ENCODE data around the gene FSCN2.
"Not testable (repeated sequence)": the region's sequence is repeated elsewhere in the genome, so short reads cannot be mapped to it uniquely, and the experiment has no call there.

FSCN2 gene

DNA sequence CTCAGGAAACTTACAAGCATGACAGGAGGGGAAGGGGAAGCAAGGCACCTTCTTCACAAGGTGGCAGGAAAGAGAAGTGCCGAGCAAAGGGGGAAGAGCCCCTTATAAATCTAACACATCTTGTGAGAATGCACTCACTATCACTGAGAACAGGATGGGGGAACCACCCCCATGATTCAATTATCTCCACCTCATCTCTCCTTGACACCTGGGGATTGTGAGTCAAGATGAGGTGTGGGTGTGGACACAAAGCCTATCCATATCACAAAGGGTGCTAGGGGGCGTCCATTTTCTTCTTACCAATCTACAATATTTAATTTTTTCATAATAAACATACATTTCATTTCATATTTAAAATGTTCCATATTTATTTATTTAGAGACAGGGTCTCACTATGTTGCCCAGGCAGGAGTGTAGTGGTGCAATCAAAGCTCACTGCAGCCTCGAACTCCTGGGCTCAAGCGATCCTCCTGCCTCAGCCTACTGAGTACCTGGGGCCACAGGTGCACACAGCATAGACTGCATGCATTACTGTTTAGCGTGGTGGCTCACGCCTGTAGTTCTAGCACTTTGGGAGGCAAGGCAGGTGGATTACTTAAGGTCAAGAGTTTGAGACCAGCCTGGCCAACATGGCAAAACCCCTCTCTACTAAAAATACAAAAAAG lies 50.5 kb downstream of the FSCN2 start:
- DNase-seq (ENCODE audit: low spot score) = no peak

DNA sequence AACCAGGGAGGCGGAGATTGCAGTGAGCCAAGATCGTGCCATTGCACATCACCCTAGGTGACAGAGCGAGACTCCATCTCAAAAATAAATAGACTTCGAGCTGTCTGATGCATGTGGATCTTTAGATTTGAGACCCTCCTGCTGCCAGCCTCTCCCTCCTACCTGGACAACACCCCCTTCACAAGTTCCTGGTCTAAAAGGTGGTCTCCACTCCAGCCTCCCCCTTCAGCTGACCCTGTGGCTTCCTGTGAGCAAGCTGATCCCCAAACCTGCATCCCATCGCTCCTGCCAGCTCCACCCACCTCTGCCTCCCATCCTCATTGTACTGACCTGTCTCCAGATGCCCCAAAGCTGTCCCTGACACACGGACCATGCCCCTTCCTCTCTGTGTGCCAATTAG lies 51.1 kb downstream of the FSCN2 start:
- no peak for DNase-seq (ENCODE audit: low spot score)

DNA sequence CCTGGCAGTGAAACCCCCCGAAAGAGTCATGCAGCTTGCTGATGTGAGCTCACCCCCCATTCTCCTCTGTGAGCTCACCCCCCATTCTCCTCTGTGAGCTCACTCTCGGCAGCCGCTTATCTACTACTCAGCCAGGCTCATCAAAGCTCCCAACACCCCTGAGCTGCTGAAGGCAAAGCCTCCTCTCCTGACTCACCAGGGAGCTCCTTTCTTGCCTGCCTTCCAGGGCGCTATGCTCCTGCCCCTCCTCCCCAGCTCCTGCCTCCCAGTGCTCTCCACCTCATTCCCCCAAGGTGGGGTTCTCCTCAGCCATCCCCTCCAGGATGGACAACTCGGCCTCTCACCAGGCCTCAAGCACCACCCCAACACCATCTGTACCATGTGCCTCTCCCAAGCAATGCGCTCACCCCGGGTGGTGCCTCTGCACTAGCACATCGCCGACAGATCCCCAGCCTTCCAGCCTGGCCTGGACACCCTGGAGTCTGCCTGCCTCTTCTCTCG lies 51.7 kb downstream of the FSCN2 start:
- DNase-seq (ENCODE audit: low spot score) = no peak

DNA sequence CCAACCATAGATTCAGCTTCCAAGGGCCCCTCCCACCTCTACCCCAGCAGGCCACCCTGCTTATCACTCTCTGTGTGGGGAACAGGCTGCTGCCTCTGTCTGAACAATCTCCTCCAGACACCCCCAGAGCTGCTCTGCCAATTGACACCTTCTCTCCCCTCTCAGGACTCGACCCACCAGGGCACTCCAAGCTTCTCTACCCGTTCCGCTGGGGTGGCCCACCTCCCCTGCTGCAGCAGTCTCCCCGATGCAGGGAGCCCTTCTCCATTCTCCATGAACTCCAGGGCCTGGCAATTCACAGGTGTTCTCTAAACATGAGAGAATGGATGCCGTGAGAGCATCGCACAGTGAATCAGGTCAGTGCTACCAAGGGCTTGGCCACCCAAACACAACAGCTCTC lies 52.3 kb downstream of the FSCN2 start:
- DNase-seq (ENCODE audit: low spot score) = no peak

- DNase-seq (ENCODE audit: low spot score) = no peak
These were observed 53.6 kb downstream of the FSCN2 start for GRCh38 chr17:81581758-81582157.

DNA sequence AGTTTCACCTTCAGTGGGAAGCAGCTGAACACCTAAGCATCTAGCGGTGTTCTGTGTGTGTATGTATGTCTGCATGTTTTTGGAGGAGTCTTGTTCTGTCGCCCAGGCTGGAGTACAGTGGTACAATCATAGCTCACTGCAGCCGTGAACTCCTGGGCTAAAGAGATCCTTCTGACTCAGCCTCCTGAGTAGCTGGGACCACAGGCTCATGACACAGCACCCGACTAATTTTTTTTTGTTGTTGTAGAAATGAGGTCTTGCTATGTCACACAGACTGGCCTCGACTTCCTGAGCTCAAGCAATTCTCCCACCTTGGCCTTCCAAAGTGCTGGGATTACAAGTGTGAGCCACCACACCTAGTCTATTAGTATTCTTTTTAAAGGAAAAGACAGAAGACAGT lies 54.2 kb downstream of the FSCN2 start:
- no peak for DNase-seq (ENCODE audit: low spot score)

- no peak for DNase-seq (ENCODE audit: low spot score)
These were observed 54.6 kb downstream of the FSCN2 start for GRCh38 chr17:81582749-81583148.

- no peak for DNase-seq (ENCODE audit: low spot score)
These were observed 55.6 kb downstream of the FSCN2 start for GRCh38 chr17:81583589-81584342.

DNA sequence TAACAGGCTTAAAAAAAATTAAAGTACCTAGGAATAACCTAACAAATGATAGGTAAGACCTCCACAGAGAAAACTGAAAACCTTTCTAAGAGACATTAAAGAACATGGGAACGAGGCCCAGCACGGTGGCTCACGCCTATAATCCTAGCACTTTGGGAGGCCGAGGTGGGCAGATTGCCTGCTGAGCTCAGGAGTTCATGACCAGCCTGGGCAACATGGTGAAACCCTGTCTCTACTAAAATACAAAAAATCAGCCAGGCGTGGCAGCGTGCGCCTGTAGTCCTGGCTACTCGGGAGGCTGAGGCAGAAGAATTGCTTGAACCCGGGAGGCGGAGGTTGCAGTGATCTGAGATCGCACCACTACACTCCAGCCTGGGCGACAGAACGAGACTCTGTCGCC lies 56.6 kb downstream of the FSCN2 start:
- DNase-seq (ENCODE audit: low spot score) = not testable (repeated sequence)

DNA sequence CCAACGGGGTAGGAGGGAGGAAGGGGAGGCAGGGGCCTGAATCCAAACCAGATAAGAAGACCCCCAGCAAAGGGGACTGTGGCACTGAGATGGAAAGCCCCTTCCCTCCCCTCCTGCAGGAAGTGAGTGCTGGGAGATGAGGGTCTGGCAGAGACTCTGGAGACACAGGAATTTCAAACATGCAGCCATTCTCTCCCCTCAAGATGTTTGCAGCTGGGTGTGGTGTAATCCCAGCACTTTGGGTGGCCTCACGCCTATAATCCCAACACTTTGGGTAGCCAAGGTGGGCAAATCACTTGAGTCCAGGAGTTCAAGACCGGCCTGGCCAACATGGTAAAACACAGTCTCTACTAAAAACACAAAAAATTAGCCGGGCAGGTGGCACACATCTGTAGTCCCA lies 57.9 kb downstream of the FSCN2 start:
- no peak for DNase-seq (ENCODE audit: low spot score)

Measured in iPS-NIHi11 (cell line).